ENCODE measurements around the gene ATRNL1. TPM values are rescaled to one million over a fixed set of nuclear protein-coding genes. Genes with fewer than 3 reads are reported as not detected.

ATRNL1 gene
- total and polyA plus RNA-seq, 5 donors: 0.75 to 2.2 (median 2.0) TPM

DNA sequence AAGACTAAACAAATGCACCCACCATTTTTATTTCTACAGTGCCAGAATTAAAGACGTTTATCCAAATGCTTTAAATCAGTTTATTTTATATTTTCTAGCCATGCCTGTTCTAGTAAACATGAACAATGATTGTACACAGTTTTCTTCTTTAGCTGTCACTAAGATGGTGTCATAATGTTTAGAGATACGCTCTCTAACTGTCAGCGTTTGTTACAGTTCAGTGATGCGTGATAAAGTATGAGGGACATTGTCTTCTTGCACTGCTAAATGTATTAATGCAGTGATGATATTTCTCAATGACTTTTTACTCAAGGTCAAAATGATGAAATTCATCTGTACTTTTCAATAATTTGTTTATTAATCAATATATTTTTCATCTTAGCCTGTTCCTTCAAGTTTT lies 513.6 kb downstream of the ATRNL1 start:
- DNase-seq (no peak), ATAC-seq (no peak)
- H3K4me1 ChIP-seq (ENCODE audit: control insufficient read depth, insufficient read depth, low read length): no peaks in the 10 kb centered on the region
- no peaks in the 10 kb centered on the region for H3K9me3 ChIP-seq (ENCODE audit: control insufficient read depth, low read length)
- H3K27me3 ChIP-seq (ENCODE audit: control insufficient read depth, insufficient read depth): no peaks in the 10 kb centered on the region
- no peak overlapping the region for H3K4me3 ChIP-seq (ENCODE audit: low read length)
- intact Hi-C loops (cut with DNase I): no loop called here
- no peak overlapping the region for H3K27ac ChIP-seq (ENCODE audit: low read length)
- WGBS: 60% methylated on average over 4 of the region's 4 CpGs

- DNase-seq (no peak), ATAC-seq (no peak)
- intact Hi-C loops (cut with DNase I): no loop called here
- H3K9me3 ChIP-seq (ENCODE audit: control insufficient read depth, low read length): no peaks in the 10 kb centered on the region
- H3K27me3 ChIP-seq (ENCODE audit: control insufficient read depth, insufficient read depth): no peaks in the 10 kb centered on the region
- no peak overlapping the region for H3K4me3 ChIP-seq (ENCODE audit: low read length)
- WGBS: 65% methylated on average over 4 of the region's 4 CpGs
- no peak overlapping the region for H3K27ac ChIP-seq (ENCODE audit: low read length)
- H3K4me1 ChIP-seq (ENCODE audit: control insufficient read depth, insufficient read depth, low read length): no peaks in the 10 kb centered on the region
These were observed 531.3 kb downstream of the ATRNL1 start for GRCh38 chr10:115624448-115624847.

DNA sequence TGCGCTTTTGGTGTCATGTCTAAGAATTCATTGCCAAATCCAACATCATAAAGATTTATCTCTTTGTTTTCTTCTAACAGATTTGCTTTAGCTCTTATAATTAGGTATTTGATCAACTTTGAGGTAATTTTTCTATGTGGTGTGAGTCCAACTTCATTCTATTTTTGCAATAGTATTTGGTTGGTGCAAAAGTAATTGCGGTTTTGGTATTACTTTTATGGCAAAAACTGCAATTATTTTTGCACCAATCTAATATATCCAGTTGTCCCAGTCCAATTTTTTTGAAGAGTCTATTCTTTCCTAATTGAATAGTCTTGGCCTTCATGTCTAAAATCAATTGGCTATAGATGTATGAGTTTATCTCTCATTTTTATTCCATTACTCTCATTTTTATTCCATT lies 535.5 kb downstream of the ATRNL1 start:
- H3K27me3 ChIP-seq (ENCODE audit: control insufficient read depth, insufficient read depth): no peaks in the 10 kb centered on the region
- no peak overlapping the region for H3K4me3 ChIP-seq (ENCODE audit: low read length)
- DNase-seq (no peak), ATAC-seq (no peak)
- intact Hi-C loops (cut with DNase I): no loop called here
- H3K9me3 ChIP-seq (ENCODE audit: control insufficient read depth, low read length): no peaks in the 10 kb centered on the region
- H3K4me1 ChIP-seq (ENCODE audit: control insufficient read depth, insufficient read depth, low read length): no peaks in the 10 kb centered on the region
- WGBS: 66% methylated on average over 2 of the region's 2 CpGs
- no peak overlapping the region for H3K27ac ChIP-seq (ENCODE audit: low read length)

DNA sequence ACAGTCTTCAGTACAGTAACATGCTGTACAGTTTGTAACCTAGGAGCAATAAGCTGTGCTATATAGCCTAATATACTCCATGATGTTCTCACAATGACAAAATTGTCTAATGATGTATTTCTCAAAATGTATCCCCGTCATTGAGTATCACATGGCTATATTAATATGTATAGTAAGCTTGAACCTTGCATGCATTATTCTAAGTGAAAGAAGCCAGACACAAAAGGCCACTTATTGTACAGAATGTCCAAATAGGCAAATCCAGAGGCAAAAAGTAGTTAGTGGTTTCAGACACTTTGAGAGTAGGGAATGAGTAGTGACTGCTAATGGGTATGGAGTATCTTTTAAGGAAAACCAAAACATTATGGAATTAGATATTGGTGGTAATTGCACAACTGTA lies 545.1 kb downstream of the ATRNL1 start:
- ATAC-seq (no peak), DNase-seq (no peak)
- H3K27ac ChIP-seq (ENCODE audit: low read length): no peak overlapping the region
- 71% methylated on average over 1 of the region's 1 CpG for WGBS
- intact Hi-C loops (cut with DNase I): no loop called here
- no peaks in the 10 kb centered on the region for H3K9me3 ChIP-seq (ENCODE audit: control insufficient read depth, low read length)
- no peaks in the 10 kb centered on the region for H3K27me3 ChIP-seq (ENCODE audit: control insufficient read depth, insufficient read depth)
- no peak overlapping the region for H3K4me3 ChIP-seq (ENCODE audit: low read length)
- H3K4me1 ChIP-seq (ENCODE audit: control insufficient read depth, insufficient read depth, low read length): no peaks in the 10 kb centered on the region

DNA sequence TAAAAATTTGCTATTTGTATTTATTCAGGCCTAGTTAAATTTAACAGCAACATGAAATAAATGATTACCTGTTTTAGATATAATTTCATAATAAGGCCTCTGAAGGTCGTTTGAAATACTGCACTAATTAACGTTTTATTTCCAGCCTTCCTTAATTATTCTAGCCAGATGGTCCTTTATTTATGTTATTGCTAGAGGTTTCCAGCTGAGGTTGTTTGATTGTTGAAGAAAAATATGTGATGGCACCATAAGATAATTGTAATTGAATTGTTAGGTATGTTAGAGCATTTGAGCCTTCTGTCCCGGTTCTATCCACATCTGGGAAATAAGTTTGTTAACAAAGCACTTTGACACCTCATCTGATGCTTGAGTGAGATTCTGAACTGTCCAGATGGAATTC lies 556.1 kb downstream of the ATRNL1 start:
- DNase-seq (no peak), ATAC-seq (no peak)
- H3K9me3 ChIP-seq (ENCODE audit: control insufficient read depth, low read length): no peaks in the 10 kb centered on the region
- no peak overlapping the region for H3K4me3 ChIP-seq (ENCODE audit: low read length)
- H3K27me3 ChIP-seq (ENCODE audit: control insufficient read depth, insufficient read depth): no peaks in the 10 kb centered on the region
- H3K4me1 ChIP-seq (ENCODE audit: control insufficient read depth, insufficient read depth, low read length): no peaks in the 10 kb centered on the region
- no peak overlapping the region for H3K27ac ChIP-seq (ENCODE audit: low read length)
- WGBS: 69% methylated on average over 3 of the region's 3 CpGs
- intact Hi-C loops (cut with DNase I): no loop called here

DNA sequence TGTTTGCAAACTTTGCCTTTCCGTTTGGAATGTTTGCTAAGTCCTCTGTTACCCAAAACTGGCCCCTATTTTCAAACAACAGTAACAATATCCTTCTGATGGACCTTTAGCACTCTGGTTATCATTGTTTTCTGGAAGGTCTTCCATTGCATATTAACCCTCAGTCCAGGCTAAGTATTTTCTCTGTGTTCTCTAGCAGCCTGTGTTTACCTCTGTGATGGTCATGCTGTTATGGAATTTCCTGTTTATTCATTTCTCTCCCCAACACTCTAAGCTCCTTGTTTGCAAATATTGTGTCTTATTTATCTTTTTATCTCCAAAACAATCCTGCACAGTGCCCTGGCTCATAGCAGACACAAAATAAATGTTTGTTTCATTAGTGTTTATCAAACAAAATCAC lies 560.3 kb downstream of the ATRNL1 start:
- Histone ChIP-seq H3K27me3 (ENCODE audit: control insufficient read depth, insufficient read depth) (no peaks in the 10 kb centered on the region), H3K27ac (ENCODE audit: low read length) (no peak overlapping the region), H3K4me3 (ENCODE audit: low read length) (no peak overlapping the region), H3K9me3 (ENCODE audit: control insufficient read depth, low read length) (no peaks in the 10 kb centered on the region), H3K4me1 (ENCODE audit: control insufficient read depth, insufficient read depth, low read length) (no peaks in the 10 kb centered on the region)
- ATAC-seq (no peak), DNase-seq (no peak)
- intact Hi-C loops (cut with DNase I): no loop called here
- WGBS: 61% methylated on average over 1 of the region's 1 CpG

GRCh38 chr10:115654961-115655360 lies 561.8 kb downstream of the ATRNL1 start:
- Histone ChIP-seq H3K9me3 (ENCODE audit: control insufficient read depth, low read length) (no peaks in the 10 kb centered on the region), H3K4me3 (ENCODE audit: low read length) (no peak overlapping the region), H3K27ac (ENCODE audit: low read length) (no peak overlapping the region), H3K4me1 (ENCODE audit: control insufficient read depth, insufficient read depth, low read length) (no peaks in the 10 kb centered on the region), H3K27me3 (ENCODE audit: control insufficient read depth, insufficient read depth) (no peaks in the 10 kb centered on the region)
- intact Hi-C loops (cut with DNase I): no loop called here
- WGBS: 84% methylated on average over 5 of the region's 5 CpGs
- DNase-seq (no peak), ATAC-seq (no peak)

DNA sequence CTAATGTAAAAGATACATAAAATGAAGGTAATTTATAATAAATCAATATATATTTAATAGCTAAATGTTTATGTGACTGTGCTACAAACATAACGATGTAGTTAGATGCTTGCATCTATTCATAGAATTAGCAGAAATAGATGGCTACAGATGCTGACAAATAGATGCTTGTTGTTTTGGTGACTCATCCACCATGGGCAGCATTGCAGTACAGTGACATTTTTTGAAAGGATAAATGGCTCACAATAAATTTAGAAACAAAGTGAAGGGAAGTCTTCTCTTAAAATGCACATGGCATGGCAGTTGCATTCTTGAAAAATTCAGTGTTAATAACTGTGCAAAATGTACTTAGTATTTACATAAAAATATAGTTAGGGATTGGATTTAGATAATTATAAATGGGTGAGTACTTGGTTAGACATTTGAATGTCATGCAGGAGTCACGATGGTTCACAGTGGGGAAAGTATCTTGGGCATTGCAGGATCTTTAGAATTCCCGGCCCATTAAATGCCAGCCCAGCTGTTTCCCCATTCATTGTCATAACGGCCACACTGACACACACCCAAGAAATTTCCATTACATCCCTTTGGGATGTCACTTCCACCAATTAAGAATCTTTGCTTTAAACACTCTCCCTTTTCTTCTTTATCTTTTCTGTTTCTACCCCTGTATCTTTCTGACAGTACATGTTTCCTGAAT lies 564.1 kb downstream of the ATRNL1 start:
- DNase-seq (no peak), ATAC-seq (no peak)
- no peak overlapping the region for H3K27ac ChIP-seq (ENCODE audit: low read length)
- intact Hi-C loops (cut with DNase I): no loop called here
- WGBS: 60% methylated on average over 4 of the region's 4 CpGs
- H3K4me1 ChIP-seq (ENCODE audit: control insufficient read depth, insufficient read depth, low read length): no peaks in the 10 kb centered on the region
- no peak overlapping the region for H3K4me3 ChIP-seq (ENCODE audit: low read length)
- no peaks in the 10 kb centered on the region for H3K9me3 ChIP-seq (ENCODE audit: control insufficient read depth, low read length)
- no peaks in the 10 kb centered on the region for H3K27me3 ChIP-seq (ENCODE audit: control insufficient read depth, insufficient read depth)

DNA sequence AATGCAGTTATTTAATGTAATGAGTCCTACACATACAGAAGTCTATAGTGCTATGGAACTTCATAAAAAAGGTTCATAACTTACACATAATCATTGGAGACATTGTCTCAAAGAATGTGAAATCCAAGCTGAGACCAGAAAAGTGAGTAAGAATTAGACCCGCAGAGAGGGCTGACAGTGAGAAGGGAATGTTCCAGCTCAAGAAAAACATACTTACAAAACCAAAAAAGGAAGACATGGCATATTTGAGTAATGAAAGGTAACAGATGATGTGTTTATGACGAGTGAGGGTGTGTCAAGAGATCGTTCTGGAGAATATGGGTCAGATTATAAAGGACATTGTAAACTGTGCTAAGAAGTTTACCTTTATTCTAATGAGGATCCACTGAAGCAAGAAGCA lies 566.5 kb downstream of the ATRNL1 start:
- Histone ChIP-seq H3K9me3 (ENCODE audit: control insufficient read depth, low read length) (no peaks in the 10 kb centered on the region), H3K4me3 (ENCODE audit: low read length) (no peak overlapping the region), H3K27me3 (ENCODE audit: control insufficient read depth, insufficient read depth) (no peaks in the 10 kb centered on the region), H3K4me1 (ENCODE audit: control insufficient read depth, insufficient read depth, low read length) (no peaks in the 10 kb centered on the region), H3K27ac (ENCODE audit: low read length) (no peak overlapping the region)
- intact Hi-C loops (cut with DNase I): no loop called here
- 81% methylated on average over 3 of the region's 3 CpGs for WGBS
- no peak for DNase-seq
- ATAC-seq: no peak

- H3K4me3 ChIP-seq (ENCODE audit: low read length): no peak overlapping the region
- DNase-seq (no peak), ATAC-seq (no peak)
- H3K27ac ChIP-seq (ENCODE audit: low read length): no peak overlapping the region
- no peaks in the 10 kb centered on the region for H3K27me3 ChIP-seq (ENCODE audit: control insufficient read depth, insufficient read depth)
- intact Hi-C loops (cut with DNase I): no loop called here
- H3K4me1 ChIP-seq (ENCODE audit: control insufficient read depth, insufficient read depth, low read length): no peaks in the 10 kb centered on the region
- H3K9me3 ChIP-seq (ENCODE audit: control insufficient read depth, low read length): no peaks in the 10 kb centered on the region
- 81% methylated on average over 1 of the region's 1 CpG for WGBS
These were observed 567.2 kb downstream of the ATRNL1 start for GRCh38 chr10:115660391-115660790.

DNA sequence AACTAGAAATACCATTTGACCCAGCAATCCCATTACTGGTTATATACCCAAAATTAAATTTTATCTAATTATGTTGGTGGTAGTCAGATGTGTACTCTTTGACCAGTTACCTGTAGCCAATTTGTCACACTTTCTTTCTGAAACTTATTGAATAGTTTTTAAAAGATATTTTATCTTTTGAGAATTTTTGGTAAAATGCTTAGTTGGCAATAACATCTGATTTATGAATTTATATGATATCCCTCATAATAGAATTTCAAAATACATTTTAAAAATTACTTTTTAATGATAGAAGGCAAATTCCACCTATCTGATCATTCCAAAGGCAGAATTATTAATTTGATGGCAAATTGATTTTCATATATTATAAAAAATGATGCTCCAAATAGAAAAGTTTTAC lies 569.3 kb downstream of the ATRNL1 start:
- Histone ChIP-seq H3K4me3 (ENCODE audit: low read length) (no peak overlapping the region), H3K27ac (ENCODE audit: low read length) (no peak overlapping the region), H3K9me3 (ENCODE audit: control insufficient read depth, low read length) (no peaks in the 10 kb centered on the region), H3K27me3 (ENCODE audit: control insufficient read depth, insufficient read depth) (no peaks in the 10 kb centered on the region), H3K4me1 (ENCODE audit: control insufficient read depth, insufficient read depth, low read length) (no peaks in the 10 kb centered on the region)
- DNase-seq (no peak), ATAC-seq (no peak)
- intact Hi-C loops (cut with DNase I): no loop called here

- Histone ChIP-seq H3K27ac (ENCODE audit: low read length) (no peak overlapping the region), H3K9me3 (ENCODE audit: control insufficient read depth, low read length) (no peaks in the 10 kb centered on the region), H3K4me1 (ENCODE audit: control insufficient read depth, insufficient read depth, low read length) (no peaks in the 10 kb centered on the region), H3K4me3 (ENCODE audit: low read length) (no peak overlapping the region), H3K27me3 (ENCODE audit: control insufficient read depth, insufficient read depth) (no peaks in the 10 kb centered on the region)
- 78% methylated on average over 2 of the region's 2 CpGs for WGBS
- intact Hi-C loops (cut with DNase I): no loop called here
- DNase-seq: no peak
- no peak for ATAC-seq
These were observed 572.4 kb downstream of the ATRNL1 start for GRCh38 chr10:115665549-115665948.

Data from right cardiac atrium (tissue), 5 donors.